Activated gamma-delta T cell treated with anti-CD3 and anti-CD28 coated beads, Interleukin-2, amount 50 U/mL, for 16 hours (primary cell): ENCODE data around the gene BCL2L1.

ENCODE experiments used
- DNase-seq: peaks from one replicate; pipeline ENCODE4 v3.0.0-alpha.2; 2020; ENCODE audit warnings: low read depth

Gene BCL2L1

GRCh38 chr20:31708736-31709534 is 13.7 kb downstream of the BCL2L1 start:
- DNase-seq, result no peak

- DNase-seq, result no peak
These were observed 14.5 kb downstream of the BCL2L1 start for GRCh38 chr20:31707994-31708735.

- no peak for DNase-seq
These were observed 15.4 kb downstream of the BCL2L1 start for GRCh38 chr20:31707258-31707615.

- DNase-seq, result no peak
These were observed 15.9 kb downstream of the BCL2L1 start for GRCh38 chr20:31706607-31707257.

- DNase-seq, result no peak
These were observed 16.8 kb downstream of the BCL2L1 start for GRCh38 chr20:31705598-31706597.

GRCh38 chr20:31705191-31705590 is 17.5 kb downstream of the BCL2L1 start:
- no peak for DNase-seq

- no peak for DNase-seq
These were observed 18.2 kb downstream of the BCL2L1 start for GRCh38 chr20:31704225-31705119.

- DNase-seq, result no peak
These were observed 21.1 kb downstream of the BCL2L1 start for GRCh38 chr20:31701591-31701990.

GRCh38 chr20:31700747-31701146 is 21.9 kb downstream of the BCL2L1 start:
- DNase-seq, result no peak

GRCh38 chr20:31699801-31700728 is 22.6 kb downstream of the BCL2L1 start:
- no peak for DNase-seq

- DNase-seq, result no peak
These were observed 23.6 kb downstream of the BCL2L1 start for GRCh38 chr20:31698803-31699718.

- no peak for DNase-seq
These were observed 24.3 kb downstream of the BCL2L1 start for GRCh38 chr20:31698243-31698802.

GRCh38 chr20:31695849-31696804 is 26.5 kb downstream of the BCL2L1 start:
- DNase-seq, result no peak

GRCh38 chr20:31694842-31695593 is 27.6 kb downstream of the BCL2L1 start:
- no peak for DNase-seq

GRCh38 chr20:31693987-31694661 is 28.5 kb downstream of the BCL2L1 start:
- DNase-seq, result no peak

GRCh38 chr20:31693402-31693801 is 29.3 kb downstream of the BCL2L1 start:
- no peak for DNase-seq
